ENCODE data around the gene RANBP3.
"Not testable (repeated sequence)": the region's sequence is repeated elsewhere in the genome, so short reads cannot be mapped to it uniquely, and the experiment has no call there.

Gene RANBP3

DNA sequence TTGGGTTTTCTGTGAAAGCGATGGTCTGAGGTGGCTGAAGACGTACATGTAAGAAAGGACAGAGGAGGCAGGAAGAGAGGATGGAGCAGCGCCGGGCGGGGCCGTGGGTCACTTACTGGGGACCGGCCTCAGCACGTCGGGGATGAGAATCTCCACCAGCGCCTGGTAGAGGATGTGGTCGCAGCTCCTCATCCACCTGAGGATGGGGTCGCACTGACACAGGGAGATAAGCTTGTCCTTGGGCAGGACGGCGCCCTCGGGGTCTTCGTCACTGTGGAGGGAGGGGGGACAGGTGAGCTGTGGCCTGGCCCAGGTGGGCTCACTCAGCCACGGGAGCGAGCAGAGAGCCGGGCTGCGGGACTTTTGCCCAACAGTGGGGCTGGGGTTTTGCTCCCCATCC, 29.0 kb upstream of the RANBP3 start:
- DNase-seq (ENCODE audit: low spot score): no peak

DNA sequence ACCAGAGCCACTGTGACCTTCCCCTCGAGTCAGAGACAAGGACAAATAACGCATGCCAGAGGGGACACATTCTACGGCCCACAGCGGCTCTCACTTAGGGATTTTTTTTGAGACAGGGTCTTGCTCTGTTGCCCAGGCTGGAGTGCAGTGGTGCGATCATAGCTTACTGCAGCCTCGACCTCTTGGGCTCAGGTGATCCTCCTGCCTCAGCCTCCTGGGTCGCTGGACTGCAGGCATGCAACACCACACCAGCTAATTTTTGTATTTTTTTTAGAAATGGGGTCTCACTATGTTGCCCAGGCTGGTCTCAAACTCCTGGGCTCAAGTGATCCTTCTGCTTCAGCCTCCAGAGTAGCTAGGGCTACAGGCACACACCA, 28.1 kb upstream of the RANBP3 start:
- DNase-seq (ENCODE audit: low spot score): not testable (repeated sequence)

DNA sequence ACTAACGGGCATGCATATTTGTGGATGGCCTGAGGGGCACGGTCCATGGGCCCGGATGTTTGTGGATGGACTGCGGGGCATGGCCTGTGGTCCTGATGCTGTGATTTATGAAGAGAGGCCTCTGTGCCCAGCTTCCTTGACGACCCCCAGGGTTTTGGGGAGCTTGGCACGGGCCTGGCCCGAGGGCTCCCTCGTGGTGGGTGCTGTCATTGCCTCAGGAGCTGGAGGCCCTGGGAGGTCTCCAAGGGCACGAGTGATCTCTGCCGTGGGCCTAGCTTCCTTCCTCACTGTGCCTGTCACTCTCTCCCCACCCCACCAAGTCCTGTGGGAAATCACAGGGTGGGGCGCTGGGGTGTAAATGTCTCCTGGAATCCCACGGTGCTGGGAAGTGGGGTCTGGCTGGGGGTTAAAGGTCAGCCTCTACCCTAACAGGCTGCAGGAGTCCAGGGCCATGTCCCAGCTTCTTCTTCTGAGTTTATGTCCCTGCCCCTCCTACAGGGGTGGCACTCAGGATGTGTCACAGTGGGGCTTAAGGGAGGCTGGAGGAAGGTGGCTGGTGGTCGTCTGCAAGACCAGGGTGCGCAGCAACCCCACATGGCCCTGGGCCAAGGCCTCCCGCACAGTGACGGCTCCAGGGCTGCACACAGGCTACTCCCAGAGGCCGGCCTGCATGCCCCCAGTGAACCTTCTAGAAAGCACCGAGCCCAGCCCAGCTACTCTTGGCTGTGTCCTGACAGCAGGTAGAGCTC, 27.6 kb upstream of the RANBP3 start:
- no peak for DNase-seq (ENCODE audit: low spot score)

DNA sequence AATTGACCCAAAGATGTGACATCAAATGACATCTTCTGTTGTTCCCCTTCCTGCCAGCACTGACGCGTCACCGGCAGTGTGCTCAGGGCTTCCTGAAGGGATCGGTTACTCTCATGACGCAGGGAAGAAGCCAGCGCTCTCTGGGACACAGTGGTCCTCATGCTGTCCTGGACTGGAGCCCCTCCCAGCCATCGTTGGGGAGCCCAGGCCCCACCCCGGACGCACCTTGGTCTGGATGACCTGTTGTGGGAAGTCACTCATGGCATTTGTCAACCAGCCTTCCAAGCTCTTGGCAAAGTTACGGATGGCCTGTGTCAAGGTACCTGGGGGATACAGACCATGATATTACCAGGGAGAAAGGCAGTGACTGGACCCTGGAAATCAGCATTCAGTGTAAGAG, 26.0 kb upstream of the RANBP3 start:
- DNase-seq (ENCODE audit: low spot score): no peak

DNA sequence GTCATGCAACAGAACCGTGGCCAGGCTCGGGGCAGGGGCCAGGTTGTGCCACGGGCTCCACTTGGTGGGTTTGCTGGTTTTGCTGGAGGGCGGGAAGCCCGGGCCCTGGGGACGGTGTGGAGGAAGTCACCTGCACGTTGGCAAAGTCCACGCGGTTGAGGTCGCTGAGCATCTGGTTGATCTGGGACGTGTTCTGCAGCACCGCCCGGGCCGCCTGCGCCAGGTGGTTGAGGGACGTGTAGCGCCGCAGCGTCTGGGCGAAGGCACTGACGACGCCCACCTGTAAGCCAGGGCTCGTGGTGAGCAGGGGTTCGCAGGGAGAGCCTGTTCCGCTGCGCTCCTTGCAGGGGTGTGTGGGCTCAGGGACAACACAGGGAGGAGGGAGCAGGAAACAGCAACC, 24.7 kb upstream of the RANBP3 start:
- no peak for DNase-seq (ENCODE audit: low spot score)

DNA sequence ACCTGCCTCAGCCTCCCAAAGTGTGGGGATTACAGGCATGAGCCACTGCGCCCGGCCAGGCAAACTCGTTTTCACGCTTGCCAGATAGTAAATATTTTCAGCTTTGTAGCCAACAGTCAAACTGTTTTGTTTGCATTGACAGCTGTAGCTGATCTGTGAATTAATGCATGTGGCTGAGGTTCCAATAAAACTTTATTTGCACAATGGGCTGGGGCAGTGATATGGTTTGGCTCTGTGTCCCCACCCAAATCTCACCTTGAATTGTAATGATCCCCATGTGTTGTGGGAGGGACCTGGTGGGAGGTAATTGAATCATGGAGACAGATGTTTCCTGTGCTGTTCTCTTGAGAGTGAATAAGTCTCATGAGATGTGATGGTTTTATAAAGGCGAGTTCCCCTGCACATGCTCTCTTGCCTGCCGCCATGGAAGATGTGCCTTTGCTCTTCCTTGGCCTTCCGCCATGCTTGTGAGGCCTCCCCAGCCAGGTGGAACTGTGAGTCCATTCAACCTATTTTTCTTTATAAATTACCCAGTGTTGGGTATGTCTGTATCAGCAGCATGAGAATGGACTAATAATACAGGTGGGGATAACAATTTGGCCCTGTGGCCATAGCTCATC, 22.4 kb upstream of the RANBP3 start:
- DNase-seq (ENCODE audit: low spot score): no peak

DNA sequence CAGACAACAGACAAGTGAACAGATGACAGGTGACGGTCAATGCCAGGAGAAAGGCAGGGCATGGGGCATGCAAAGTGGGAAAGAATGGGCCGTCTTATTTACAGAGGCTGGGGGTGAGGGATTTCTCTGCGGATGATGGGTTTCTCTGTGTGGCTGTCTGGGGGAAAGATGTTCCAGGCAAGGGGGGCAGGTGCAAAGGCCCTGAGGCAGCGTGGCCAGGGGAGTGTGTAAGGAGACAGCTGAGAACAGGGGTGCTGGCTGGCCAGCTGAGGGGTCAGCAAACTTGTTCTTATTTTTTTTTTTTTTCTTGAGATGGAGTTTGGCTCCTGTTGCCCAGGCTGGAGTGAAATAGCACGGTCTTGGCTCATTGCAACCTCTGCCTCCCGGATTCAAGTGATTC, 21.8 kb upstream of the RANBP3 start:
- DNase-seq (ENCODE audit: low spot score): no peak

DNA sequence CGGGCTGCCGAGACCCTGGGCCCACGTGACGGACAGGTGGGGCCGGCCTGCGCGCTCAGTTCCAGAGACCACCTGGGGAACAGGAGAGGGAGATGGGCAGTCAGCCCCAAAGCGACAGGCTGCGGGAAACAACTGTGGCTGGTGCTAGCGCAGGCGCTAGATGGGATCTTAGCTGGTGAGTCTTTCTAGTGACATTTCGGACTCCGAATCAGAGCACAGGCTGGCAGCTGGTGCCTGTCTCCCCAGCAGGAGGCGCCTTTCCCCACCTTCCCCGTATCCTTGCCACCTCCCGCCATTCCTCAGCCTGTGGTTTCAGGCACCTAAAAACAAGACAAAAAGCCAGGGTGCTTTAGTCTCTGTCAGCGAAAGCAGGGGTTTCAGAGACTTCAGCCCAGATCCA, 19.4 kb upstream of the RANBP3 start:
- no peak for DNase-seq (ENCODE audit: low spot score)

DNA sequence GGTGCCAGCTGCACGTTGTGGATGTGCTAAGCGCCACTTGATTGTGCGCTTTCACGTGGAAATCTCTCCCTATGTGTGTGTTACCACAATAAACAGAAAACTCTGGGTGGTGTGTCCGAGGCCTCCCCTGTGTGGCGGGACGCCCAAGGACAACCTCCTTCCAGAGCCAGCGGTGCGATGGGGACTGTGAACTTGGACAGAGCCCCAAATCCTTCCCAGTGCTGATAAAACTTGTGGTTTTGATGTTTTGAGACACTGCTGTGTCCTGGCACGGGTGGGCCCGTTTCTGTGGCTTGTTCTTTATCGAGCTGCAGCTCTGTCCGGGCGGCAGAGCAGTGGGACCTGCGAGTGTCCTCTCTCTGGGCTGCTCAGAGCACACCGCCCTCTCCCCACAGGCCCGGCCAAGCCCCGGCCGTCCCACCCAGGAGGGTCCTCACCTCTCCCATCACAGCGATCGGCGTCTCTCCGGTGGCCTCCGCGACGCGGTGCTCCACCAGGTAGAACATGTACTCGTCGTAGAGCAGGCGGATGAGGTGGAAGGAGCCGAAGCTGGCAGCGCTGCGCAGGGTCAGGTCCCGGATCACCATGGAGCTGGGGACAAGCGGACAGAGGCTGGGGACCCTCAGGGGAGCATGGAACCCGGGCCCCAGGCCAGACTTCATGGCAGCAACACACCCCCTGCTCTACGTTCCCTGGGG, 18.8 kb upstream of the RANBP3 start:
- DNase-seq (ENCODE audit: low spot score): no peak

DNA sequence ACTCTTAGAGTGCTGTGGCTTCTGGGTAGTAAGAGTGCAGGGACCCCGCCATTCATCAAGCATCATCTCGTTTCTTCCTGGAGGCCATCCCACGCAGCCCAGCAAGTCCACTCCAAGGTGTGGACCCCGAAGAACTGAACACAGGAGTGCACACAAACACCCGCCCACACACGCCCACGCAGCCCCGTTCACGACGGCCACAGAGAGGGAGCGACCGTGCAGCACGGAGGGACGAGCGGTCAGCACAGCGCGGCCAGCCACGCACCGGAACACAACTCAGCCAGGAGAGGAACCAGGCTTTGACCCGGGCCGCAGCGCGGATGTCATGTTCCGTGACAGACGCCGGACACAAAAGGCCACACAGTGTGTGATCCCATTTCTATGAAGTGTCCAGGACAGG, 18.2 kb upstream of the RANBP3 start:
- no peak for DNase-seq (ENCODE audit: low spot score)

DNA sequence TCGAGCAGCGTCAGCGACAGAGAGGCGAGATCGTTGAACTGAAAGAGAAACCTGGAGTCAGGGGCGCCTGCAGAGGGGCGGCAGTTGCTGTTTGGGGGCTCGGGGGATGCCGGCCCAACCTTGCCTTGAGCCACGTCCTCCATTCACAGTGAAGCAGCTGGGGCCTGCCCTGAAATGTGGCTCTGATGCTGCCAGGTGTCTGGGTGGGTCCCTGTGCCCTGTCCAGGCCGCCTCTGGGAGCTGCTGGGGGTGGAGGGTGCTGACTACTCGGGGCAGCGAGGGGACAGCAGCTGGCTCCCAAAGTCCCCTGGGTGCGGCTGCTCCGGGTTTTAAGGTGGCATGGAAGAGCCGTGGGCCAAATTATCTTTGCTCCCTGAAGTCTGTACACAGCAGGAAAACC, 17.7 kb upstream of the RANBP3 start:
- DNase-seq (ENCODE audit: low spot score): no peak

DNA sequence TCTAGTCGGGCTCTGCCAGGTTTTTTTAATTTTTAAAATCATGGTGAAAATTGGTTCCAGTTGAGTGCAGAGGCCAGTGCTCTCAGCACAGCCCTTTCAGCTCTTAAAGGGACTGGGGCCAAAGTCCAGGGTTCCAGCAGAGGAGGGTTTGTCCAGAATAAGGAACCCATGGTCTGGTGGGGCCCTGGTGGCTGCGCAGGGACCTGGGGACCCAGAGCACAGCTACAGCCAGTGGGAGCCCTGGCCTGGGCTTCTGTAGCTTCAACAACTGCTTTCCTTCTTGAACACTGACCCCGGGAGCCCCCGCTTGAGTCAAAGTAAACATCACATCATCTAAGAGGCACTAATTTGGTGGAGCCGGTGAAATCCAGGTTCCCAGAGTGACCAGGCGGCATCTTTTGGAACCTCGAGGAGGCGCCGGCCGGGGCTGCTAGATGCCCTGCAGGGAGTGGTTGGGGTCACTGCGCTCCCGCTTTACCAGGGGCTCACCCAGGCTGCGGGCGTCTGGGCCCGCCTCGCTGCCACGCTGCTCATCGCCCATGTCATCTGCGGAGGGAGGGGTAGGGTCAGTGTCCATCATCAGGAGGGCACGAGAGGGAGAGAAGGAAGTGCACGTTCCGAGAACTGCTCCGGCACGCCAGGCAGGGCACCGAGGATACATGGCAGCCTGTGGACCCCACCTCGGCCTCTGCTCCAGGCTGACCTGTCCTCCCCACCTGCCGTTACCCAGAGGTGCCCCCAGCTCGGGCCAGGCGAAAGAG, 16.6 kb upstream of the RANBP3 start:
- DNase-seq (ENCODE audit: low spot score): no peak

DNA sequence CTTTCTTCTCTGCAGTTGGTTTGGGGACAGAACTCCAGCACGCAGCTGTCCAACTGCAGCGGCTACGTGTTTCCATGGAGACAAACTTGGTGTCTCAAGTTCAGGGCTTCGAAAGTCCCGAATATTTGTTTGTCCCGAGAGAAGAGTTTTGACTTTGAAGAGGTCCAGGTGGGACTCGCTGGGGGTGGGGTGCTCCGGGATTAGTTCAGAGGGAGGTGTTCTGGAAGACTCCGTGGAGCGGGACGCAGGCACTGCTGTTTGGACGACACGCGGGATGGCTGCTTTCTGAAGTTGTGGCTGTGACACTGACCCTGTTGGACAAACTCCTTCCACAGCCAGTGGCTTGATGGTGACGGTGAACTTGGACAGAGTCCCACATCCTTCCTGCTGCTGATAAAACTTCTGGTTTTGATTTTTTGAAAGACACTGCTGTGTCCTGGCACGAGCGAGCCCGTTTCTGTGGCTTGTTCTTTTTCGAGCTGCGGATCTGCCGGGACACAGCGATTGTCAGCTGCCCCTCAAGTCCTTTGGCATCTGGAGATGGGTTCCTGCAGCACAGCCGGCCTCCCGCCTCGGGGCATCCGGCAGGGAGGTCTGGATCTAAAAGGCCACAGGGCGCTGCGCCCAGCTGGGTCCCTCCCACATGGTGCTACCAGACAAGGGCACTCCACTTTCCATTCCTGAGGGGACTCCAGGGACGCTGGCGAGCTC, 15.9 kb upstream of the RANBP3 start:
- no peak for DNase-seq (ENCODE audit: low spot score)

DNA sequence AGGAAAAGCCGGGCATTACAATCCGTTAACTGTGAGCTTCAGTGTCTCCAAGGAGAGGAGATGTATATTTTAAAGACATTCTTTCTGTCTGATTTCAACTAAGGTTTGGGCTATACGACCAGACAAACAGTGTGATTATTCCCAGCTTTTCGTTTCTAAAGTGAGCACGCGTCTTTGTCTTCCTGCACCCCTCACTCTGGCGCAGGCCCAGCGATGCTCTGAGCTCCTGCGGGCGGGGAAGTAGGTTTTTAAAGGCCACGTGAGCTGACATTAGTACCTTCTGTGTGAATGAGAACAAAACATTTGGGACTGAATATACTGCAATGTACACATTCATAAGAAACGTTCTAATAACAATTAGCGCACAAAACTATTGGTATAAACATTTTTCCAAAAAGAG, 15.3 kb upstream of the RANBP3 start:
- no peak for DNase-seq (ENCODE audit: low spot score)

DNA sequence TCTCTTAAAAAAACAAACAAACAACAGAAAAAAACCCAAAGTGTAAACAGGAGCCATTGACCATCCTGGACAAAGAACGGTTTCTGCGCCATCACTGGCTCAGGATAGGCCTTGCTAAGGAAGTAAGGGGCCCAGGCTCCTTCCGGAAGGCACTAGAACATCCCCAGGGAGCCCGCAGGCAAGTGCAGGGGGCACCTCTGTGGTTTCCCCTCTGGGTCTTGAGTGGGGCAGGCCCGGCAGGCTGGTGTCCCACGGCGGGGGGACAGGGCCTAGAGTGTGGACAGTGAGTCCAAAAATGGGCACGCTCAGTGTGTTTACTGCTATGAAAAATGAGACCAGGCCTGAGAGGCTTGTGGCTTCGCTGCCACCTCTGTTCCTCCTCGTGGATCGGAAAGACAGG, 14.8 kb upstream of the RANBP3 start:
- DNase-seq (ENCODE audit: low spot score): no peak

DNA sequence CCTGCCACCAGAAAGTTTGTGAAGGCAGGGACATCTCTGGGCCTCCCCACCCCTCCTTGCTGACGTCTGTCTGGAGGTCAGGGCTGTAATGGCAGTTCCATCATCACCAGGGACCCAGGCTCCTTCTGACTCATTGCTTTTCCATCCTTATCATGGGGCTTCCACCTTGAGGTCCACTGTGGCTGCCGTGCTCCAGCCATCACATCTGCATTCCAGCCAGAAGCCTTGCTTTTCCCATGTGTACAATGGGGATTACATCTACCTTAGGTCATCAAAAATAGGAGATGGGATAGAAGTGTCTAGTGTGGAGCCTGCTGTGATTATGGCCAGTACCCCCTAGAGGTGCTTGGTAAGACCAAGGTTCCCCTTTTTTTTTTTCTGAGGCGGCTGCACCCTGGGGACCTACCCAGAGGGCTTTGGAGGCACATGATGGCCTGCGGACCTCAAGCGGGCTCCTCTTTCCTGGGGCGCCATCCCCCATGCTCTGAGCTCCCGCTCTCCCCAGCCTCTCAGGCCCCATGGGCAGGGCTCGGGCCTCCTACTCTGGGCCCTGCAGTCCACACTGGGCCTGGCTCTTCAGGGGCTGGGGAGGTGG, 13.4 kb upstream of the RANBP3 start:
- no peak for DNase-seq (ENCODE audit: low spot score)

DNA sequence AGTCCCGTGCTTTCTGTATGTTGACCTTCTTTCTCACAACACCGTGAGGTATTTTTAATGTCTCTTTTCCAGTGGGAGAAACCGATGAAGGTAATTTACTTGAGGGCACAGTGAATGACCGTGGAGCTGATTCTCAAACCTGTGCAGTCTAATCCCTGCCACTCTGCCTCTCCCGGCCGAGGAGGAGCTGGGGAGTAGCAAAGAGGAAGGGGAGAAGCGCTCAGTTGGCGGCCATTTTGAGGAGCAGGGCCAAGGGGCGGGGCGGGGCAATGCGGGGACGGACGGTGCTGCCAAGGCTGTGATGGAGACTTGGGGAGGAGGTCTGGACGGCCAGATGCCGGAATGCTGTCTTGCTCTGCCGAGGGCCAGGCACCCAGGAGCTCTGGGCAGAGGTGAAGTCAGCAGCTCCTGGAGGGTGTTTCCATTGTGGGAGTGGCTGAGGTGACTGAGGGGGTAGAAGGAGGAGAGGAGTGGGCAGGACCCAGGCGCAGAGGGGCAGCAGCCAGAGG, 12.4 kb upstream of the RANBP3 start:
- no peak for DNase-seq (ENCODE audit: low spot score)

DNA sequence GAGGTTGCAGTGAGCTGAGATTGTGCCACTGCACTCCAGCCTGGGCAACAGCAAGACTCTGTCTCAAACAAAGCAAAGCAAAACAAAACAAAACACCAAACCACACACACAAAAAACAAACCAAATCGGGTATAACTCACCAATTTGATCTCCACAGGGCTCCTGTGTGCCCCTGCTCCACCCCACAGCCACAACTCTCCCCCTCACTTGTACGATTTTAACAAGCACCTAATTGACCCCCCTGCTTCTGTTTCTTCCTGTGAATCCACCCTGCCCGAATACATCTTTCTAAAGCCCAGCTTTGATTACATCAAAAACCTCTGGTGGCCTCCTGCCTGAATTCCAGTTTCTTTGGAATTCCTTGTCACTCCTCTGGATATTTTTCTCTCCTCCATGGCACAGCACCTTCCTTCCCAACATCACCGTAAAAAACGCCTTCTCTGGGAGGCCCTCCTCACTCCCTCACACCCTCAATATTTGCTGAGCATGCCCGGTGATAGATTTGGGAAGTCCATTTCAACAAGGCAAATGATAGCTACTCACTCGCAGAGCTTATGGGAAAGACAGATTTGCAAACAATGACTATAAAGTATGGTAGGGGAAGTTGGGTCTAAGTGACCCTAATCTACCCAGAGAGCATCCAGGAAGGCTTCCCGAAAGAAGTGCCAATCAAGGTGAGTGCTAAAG, 11.6 kb upstream of the RANBP3 start:
- DNase-seq (ENCODE audit: low spot score): no peak

DNA sequence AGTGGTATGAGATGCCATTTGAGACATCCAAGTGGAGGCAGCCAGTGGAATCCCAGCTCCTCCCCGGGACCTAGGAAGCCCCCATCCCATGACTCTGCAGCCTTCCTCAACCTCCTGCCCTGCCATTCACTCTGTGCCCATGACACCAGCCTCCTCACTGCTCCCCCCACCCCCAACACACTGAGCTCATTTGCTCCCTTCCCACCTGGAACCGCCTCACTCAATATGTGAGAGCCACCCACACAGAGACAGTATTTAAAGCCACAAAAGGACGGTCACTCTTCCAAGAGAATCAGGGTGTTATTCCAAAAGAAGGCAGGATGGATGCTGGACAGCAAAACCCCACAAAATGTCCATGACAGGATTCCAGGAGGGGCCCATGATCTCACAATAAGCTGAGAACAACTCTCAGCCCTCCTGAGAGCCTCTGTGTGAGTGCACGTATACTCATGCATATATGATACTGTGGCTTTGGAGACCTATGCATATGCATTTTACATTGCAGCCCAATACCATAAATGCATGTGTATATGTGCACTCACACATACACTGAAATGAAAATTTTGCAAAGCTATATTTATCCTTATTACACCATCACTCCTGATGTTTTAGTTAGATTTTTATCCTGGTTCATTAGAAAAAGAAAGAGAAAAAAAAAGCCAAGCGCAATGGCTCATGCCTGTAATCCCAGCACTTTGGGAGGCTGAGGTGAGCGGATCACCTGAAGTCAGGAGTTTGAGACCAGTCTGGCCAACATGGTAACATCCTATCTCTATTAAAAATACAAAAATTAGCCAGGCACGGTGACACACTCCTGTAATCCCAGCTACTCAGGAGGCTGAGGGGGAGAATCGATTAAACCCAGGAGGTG, 10.8 kb upstream of the RANBP3 start:
- DNase-seq (ENCODE audit: low spot score): no peak

Data from kidney tubule cell (primary cell).